GM18951 (cell line): ENCODE results near the gene RNASE13.
"Not testable (repeated sequence)": the region's sequence is repeated elsewhere in the genome, so short reads cannot be mapped to it uniquely, and the experiment has no call there.

Experiments
- POLR2A ChIP-seq: IDR thresholded peaks from 4 replicates; pipeline ENCODE4 v1.6.1; 2011; ENCODE audit warnings: mild to moderate bottlenecking; ENCODE audit not compliant: insufficient read length, insufficient read depth; ENCODE audit errors: extremely low read depth
- in situ Hi-C: fragments of 300-500 bp; cut with MboI; formaldehyde crosslinking; loops from one replicate; pipeline ENCODE4 v1.12.0; 2022; ENCODE audit warnings: low sequenced_read_pairs, mixed read lengths, inconsistent platforms; ENCODE audit not compliant: unreplicated experiment

The RNASE13 gene

DNA sequence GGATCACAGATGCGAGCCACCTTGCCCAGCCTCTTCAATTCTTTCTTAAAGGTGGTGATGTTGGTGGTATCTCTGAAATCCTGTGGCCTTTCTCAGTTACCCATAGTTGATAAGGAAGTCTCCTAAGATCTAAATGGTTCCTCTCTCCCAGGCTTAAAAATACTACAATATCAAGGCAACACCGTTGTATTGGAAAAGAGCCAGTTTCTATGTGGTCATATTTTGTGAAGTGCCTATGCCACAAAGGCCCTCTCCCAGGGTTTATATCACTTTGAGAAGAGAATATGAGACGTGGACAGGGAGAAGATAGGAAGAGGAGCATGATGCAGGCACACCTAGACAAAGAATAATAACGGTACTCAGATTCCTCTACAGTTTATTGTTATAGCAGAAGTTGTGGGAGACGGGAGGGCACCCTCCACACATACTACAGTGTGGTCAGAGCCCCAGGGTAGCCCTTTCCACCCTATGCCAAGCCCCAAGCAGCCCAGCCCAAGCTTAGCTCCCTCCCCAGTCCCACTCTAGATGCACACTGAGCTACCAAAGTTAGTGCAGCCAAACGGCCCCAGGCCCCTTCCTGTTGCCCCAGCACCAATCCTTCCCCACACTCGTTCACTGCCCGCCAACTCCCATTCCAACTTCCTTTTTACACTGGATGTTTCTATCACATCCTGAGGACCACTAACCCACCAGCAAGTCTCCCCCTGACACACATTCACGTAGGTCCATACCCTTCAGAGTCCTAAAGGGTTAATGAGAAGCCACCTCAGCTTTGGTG, 18.0 kb downstream of the RNASE13 start:
- in situ Hi-C loops: no loop called here
- no peak for TF ChIP-seq POLR2A

DNA sequence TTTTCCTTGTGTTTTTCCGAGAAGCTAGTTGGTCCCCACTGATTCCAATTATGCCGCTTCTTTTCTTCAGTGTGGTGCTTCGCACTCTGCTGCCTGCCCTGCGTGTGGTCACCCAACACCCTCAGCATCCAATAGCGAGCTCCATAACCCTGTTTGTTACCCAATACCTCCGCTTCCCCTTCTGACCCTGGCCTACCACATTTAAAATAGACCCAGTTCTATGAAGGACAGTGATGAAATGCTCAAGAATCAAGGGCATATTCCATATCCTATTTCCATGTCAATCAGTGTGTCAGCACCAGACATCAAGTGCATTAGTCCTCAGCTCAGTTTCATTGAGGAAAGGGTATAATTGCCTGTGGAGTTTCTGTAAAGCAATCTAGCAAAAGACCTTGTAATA, 19.3 kb downstream of the RNASE13 start:
- in situ Hi-C loops: no loop called here
- TF ChIP-seq POLR2A: no peak

DNA sequence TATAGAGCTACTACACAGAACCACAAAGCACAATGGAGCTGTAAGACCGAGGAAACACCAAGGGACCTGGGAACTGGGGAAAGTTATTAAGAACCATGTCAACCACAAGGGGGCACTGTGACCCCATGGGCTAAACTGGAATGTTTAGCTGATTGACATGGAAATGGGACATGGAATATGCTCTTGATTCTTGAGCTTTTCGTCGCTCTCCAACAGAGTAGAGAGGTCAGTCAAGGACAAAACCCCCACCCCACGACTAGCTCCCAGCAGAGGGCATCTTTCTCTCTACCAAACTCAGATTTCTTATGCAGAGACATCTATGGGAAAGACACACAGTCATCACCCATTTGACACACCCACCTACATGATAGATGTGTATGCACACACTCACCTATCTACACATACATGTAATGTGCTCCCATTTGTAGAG, 19.8 kb downstream of the RNASE13 start:
- TF ChIP-seq POLR2A: no peak
- in situ Hi-C loops: no loop called here

DNA sequence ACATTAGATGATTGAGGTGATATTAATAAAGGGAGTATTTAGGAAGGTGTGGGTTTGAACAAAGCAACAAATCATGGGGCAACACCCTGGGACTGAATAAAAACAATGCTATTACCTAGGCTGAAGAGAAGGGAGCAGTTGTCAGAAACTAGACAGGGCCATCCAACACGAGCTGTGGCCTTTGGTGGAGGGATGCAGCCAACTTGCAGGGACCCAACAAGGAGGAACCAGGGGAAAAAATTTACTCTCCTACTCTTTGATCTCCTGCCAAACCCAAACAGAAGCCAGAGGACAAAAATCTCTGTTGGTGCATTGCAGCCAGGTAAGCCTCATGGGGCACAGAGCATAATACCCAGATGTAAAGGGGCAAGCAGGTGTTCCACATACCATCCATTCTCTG, 23.5 kb downstream of the RNASE13 start:
- TF ChIP-seq POLR2A: no peak
- in situ Hi-C loops: no loop called here

DNA sequence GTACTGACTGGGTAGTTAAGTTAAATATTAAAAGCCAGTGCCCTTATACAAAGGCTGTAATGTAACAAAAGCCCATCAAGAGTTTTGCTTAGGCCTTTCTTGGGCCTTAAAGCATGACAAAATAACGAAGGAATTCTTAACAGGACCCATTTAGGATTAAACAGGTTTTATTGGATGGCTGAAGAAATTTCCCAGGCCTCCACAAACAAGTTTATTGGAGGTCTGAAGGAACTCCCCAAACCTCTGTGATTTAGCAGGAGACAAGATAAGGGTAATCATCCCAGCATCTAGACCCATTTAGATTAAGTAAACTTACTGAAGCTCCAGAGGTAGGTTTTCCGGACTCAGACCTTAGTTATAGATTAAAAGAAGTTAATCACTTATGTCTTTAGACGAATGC, 24.9 kb downstream of the RNASE13 start:
- in situ Hi-C loops: not testable (repeated sequence)

DNA sequence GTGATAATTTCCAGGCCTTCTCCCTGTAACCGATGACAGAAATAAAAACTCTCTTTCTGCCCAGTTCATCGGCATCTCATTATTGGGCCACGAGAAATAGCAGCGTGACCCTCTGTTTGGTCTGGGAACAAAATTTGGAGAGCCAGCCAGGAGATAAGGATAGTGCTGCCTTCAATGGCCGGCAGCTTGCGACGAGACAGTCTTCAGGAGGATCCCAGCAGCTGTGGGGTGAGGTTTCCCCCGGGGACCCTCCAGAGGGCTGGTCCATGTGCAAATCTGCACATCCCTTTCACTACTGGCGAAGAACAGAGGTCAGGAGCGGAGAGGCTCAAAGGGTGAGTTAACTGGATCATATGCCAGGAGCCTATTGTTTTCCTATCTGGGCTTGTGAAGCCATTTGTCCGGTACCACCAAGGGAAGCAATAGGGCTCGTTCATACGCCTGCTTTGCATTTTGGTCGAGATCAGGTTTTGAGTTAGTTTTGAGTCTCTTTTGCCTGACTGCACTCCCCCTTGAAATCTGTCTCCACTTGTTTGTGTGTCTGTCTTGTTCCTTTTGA, 30.7 kb downstream of the RNASE13 start:
- TF ChIP-seq POLR2A: no peak
- in situ Hi-C loops: no loop called here

DNA sequence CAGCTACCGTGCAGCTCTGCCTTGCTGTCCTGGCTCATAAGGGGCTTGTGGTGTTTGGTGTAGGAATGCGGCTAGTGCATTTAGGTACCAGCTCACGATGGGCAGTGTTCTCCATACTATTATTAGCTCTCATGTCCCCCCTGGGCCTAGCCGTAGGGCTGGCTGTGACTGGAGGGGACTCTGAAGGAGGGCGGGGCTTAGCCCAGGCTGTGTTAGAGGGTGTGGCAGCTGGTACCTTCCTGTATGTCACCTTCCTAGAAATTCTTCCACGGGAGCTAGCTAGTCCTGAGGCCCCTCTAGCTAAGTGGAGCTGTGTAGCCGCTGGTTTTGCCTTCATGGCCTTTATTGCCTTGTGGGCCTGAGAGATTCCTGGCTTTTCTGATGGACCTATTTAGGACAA, 33.4 kb downstream of the RNASE13 start:
- TF ChIP-seq POLR2A: no peak
- in situ Hi-C loops: no loop called here

DNA sequence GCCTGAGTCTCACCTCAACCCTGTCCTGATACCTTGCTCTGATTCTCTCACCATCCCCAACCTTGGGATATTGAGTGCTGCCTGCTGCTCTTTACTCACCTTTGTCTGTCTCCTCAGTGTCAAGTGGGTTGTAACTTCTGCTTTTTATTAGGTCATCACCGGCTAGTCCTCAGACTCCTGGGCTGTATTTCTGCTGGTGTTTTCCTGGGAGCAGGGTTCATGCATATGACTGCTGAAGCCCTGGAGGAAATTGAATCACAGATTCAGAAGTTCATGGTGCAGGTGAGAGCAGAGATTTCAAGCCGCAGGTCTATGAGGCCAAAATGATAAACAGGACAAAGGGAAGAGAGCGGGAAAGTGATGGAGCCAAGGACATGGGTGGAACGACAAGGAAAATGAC, 35.0 kb downstream of the RNASE13 start:
- in situ Hi-C loops: no loop called here

DNA sequence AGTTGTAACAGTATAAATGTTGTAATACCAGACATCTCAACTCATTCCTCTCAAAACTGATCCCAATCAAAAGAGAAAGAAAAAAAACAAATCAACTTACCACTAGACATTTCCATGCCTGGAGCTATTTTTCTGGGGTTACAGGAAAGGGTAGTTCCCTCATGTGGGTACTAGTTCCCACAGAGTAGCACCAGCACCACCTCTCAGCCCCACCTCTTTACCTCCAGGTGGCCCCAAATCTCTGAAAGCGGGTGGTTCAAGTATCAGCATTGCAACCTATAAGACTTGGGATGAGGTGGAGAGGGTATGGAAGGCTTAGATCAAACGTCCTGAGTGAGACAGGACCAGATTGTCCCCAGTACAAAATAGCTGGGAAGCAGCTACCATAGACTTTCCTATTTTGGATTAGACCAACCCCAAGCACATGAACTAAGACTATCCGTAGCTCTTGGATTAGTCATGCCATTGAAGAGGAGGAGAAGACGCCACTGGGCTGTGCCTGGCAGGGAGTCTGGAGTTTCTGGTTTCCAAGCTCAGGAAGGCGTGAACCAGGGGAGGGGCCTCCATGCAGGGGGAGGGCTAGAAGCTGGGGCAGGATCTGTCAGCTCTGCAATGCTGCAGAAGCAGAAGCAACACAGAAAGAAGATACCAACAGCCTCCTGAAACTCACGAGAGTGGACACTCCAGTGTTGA, 35.8 kb downstream of the RNASE13 start, which contains the start of gene SLC39A2:
Gene SLC39A2 (plus strand): TSS at position 620 of the 693 bp plus-strand sequence. CDS start 154 bp downstream, outside the sequence.
- no peak for TF ChIP-seq POLR2A
- in situ Hi-C loops: no loop called here

More for the DNA sequence above, 35.0 kb downstream of the RNASE13 start:
- no peak for TF ChIP-seq POLR2A

DNA sequence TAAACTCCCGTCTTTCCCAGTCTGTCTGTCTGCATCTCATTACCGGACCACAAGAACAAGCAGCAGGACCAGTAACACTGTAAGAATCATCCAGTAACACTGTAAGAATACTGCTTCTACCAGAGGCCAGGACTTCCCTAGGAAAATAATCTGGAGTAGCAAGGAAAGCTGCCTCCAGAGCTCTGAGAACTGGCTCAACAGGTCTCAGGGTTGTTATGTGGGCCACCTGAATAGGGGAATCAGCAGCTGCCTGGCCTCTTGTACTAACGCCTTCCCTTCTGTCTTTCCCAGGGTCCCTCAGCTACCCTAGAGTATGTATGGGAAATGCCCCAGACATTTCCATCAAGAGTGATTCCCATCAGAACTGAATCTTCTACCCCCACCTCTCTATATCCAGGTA, 36.5 kb downstream of the RNASE13 start:
- TF ChIP-seq POLR2A: no peak
- in situ Hi-C loops: no loop called here

DNA sequence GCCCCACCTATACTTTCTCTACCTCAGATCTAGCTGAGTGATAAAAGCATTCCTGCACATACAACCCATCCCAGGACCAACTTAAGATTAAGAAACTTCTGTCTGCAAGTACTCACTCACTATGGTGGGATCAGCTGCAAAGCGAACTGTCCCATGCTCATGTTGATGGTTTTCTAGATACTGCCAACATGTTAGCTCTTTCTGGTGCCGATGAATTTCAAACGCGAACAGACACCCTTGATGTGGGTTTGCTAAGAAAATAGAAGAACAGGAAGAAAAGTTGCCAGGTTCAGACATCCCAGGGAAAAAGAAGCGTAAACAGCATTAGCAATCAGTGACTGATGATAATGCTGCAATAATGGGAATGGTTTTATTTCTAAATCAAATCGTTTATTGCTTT, 37.0 kb downstream of the RNASE13 start:
- no peak for TF ChIP-seq POLR2A
- in situ Hi-C loops: no loop called here

DNA sequence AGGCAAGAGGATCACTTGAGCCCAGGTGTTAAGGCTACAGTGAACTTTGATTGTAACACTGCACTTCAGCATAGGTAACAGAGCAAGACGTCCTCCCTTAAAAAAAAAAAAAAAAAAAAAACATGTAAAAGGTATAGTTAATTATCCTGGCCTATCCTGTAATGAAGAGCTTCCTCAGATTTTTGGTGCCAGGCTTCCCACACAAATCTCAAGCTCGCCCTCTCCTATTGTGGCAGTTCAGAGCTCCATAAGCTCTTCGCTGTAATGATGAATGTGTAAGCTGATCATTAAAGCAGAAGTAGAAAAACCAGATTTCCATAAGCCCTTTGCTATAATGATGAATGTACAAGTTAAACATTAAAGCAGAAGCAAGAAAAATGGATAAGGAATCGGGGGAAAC, 37.5 kb downstream of the RNASE13 start:
- TF ChIP-seq POLR2A: no peak
- in situ Hi-C loops: no loop called here

DNA sequence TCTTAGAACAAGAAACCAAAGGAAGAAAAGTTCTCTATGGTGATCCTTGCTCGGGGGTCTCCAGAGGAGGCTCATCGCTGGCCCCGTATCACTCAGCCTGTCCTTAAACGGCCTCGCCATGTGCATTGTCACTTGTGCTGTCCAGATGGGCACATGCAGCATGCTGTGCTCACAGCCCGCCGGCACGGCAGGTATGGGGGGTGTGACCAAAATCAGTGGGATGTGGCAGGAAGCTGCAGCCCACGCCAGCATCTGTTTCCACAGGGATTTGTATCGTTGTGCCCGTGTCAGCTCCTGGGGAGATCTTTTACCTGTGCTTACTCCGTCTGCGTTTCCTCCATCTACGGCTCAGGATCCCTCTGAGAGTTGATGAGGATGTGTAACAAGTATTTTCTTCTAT, 38.1 kb downstream of the RNASE13 start:
- in situ Hi-C loops: no loop called here
- no peak for TF ChIP-seq POLR2A
